HG03139 (cell line): ENCODE results near the gene CARD19.

Experiments used
- ATAC-seq: cut with Tn5 transposase; IDR thresholded peaks from one replicate; pipeline ENCODE4 v1.9.1; 2021; ENCODE audit not compliant: unreplicated experiment

The CARD19 gene

GRCh38 chr9:93149361-93149760 lies 53.3 kb downstream of the CARD19 start:
- ATAC-seq = no peak

GRCh38 chr9:93151097-93151784 lies 55.2 kb downstream of the CARD19 start:
- no peak for ATAC-seq

GRCh38 chr9:93154293-93154903 lies 58.4 kb downstream of the CARD19 start:
- ATAC-seq = no peak

GRCh38 chr9:93155716-93156474 lies 59.9 kb downstream of the CARD19 start:
- no peak for ATAC-seq

GRCh38 chr9:93156475-93157008 lies 60.5 kb downstream of the CARD19 start:
- no peak for ATAC-seq

GRCh38 chr9:93159601-93160471 lies 63.8 kb downstream of the CARD19 start:
- peak; percentile 84 for ATAC-seq

GRCh38 chr9:93161786-93162562 lies 66.0 kb downstream of the CARD19 start:
- no peak for ATAC-seq
